Keratinocyte (primary cell): ENCODE measurements around the gene SEPTIN14. TPM values are rescaled to one million over a fixed set of nuclear protein-coding genes. Genes with fewer than 3 reads are reported as not detected.

Experiments used
- DNase-seq: peaks from one replicate; pipeline ENCODE4 v3.0.0-alpha.2; 2011; ENCODE audit warnings: low read depth, missing footprints, low spot score
- FAIRE-seq: peaks from 2 replicates; lab custom pipeline; 2011; peaks lifted over from hg19 to GRCh38; lab: Jason Lieb, UNC
- H2AFZ ChIP-seq: 2 replicates; pipeline ENCODE4 v1.6.0; 2012; ENCODE audit warnings: low read length, control low read depth, inconsistent platforms; ENCODE audit not compliant: control insufficient read depth
- H3K27ac ChIP-seq: 2 replicates; pipeline ENCODE4 v1.5.1; 2011; ENCODE audit warnings: low read length; ENCODE audit not compliant: control insufficient read depth, insufficient read depth
- H3K27me3 ChIP-seq: 3 replicates; pipeline ENCODE4 v1.6.0; 2011; ENCODE audit warnings: low read length; ENCODE audit not compliant: control insufficient read depth, insufficient read depth; ENCODE audit errors: extremely low read depth
- H3K36me3 ChIP-seq, 2 experiments: 2 replicates in 1 of 2; 3 replicates in 1 of 2; pipeline ENCODE4 v1.5.1; 2011; ENCODE audit warnings: low read length in 2 of 2, mild to moderate bottlenecking in 1 of 2; ENCODE audit not compliant: control insufficient read depth in 2 of 2, insufficient read depth in 2 of 2; ENCODE audit errors: extremely low read depth in 1 of 2
- H3K4me1 ChIP-seq: 3 replicates; pipeline ENCODE4 v1.5.1; 2011; ENCODE audit warnings: low read length; ENCODE audit not compliant: control insufficient read depth, insufficient read depth; ENCODE audit errors: extremely low read depth
- H3K4me2 ChIP-seq: 3 replicates; pipeline ENCODE4 v1.6.0; 2011; ENCODE audit warnings: low read depth, low read length; ENCODE audit not compliant: control insufficient read depth, insufficient read depth; ENCODE audit errors: extremely low read depth
- H3K4me3 ChIP-seq, 3 experiments: fragments of 200-600 bp in 1 of 3; sonication (generic) in 1 of 3; 2 replicates in 2 of 3; 3 replicates in 1 of 3; pipeline ENCODE4 v1.5.1; 2011 to 2016; ENCODE audit warnings: low read length in 3 of 3, mild to moderate bottlenecking in 3 of 3, control low read depth in 2 of 3, inconsistent platforms in 1 of 3, low read depth in 1 of 3, mixed read lengths in 1 of 3, mixed run types in 1 of 3, moderate library complexity in 1 of 3; ENCODE audit not compliant: control insufficient read depth in 2 of 3, insufficient read depth in 2 of 3; ENCODE audit errors: extremely low read depth in 1 of 3
- H3K79me2 ChIP-seq: 2 replicates; pipeline ENCODE4 v1.6.0; 2012; ENCODE audit warnings: low read length; ENCODE audit not compliant: control insufficient read depth, insufficient read depth
- H3K9ac ChIP-seq: 3 replicates; pipeline ENCODE4 v1.6.0; 2011; ENCODE audit warnings: low read length; ENCODE audit not compliant: control insufficient read depth, insufficient read depth; ENCODE audit errors: extremely low read depth
- H3K9me1 ChIP-seq: 3 replicates; pipeline ENCODE4 v1.6.0; 2011; ENCODE audit warnings: low read length; ENCODE audit not compliant: control insufficient read depth, insufficient read depth; ENCODE audit errors: extremely low read depth
- H3K9me3 ChIP-seq: 2 replicates; pipeline ENCODE4 v1.5.1; 2012; ENCODE audit warnings: low read depth, low read length; ENCODE audit not compliant: control insufficient read depth
- H4K20me1 ChIP-seq: 3 replicates; pipeline ENCODE4 v1.6.0; 2011; ENCODE audit warnings: low read length; ENCODE audit not compliant: control insufficient read depth, insufficient read depth; ENCODE audit errors: extremely low read depth
- CTCF ChIP-seq, 3 experiments: IDR thresholded peaks in 1 of 3; conservative IDR thresholded peaks in 1 of 3; optimal IDR thresholded peaks in 1 of 3; 2 replicates in 2 of 3; 3 replicates in 1 of 3; pipeline versions ENCODE3 to v1.5.1; 2011; ENCODE audit warnings: low read length in 3 of 3, mild to moderate bottlenecking in 3 of 3, moderate library complexity in 2 of 3, control low read depth in 1 of 3, inconsistent platforms in 1 of 3; ENCODE audit not compliant: insufficient read depth in 2 of 3; ENCODE audit errors: extremely low read depth in 1 of 3
- EZH2 ChIP-seq: IDR thresholded peaks from one replicate; pipeline ENCODE4 v1.6.1; 2012; ENCODE audit warnings: inconsistent platforms, mild to moderate bottlenecking, low read length, moderate library complexity
- dilution Hi-C: fragments of 300-500 bp; cut with MboI; formaldehyde crosslinking; loops from one replicate; pipeline ENCODE4 v1.7.0; 2020; ENCODE audit warnings: low sequenced_read_pairs; ENCODE audit not compliant: extremely low pct_ligation_motif_present
- polyA plus RNA-seq, 5 experiments: library from polyadenylated mRNA; depleted of rRNA in 3 of 5; stranded (reverse) in 3 of 5; stranded (forward) in 1 of 5; unstranded in 1 of 5; fragments of >200 nt; gene quantifications; 1 replicate in 1 of 5; 2 replicates in 3 of 5; 3 replicates in 1 of 5; pipeline versions ENCODE4 v1.2.1 to v1.2.3, GENCODE V29; 2011 to 2012; ENCODE audit warnings: missing spikeins in 2 of 5, low read depth in 1 of 5, low replicate concordance in 1 of 5

Gene SEPTIN14
- polyA plus RNA-seq, 1 donor (not counting 4 experiments of a cell fraction or from before 2014, with no cell fraction given), result not detected

- Histone ChIP-seq H4K20me1 (no peaks in the 10 kb centered on the region), H3K79me2 (no peaks in the 10 kb centered on the region), H3K27ac (no peak overlapping the region), H3K4me2 (no peak overlapping the region), H3K27me3 (no peaks in the 10 kb centered on the region), H3K9ac (no peak overlapping the region), H3K4me1 (no peaks in the 10 kb centered on the region), H3K9me3 (no peaks in the 10 kb centered on the region), H3K4me3 (no peak overlapping the region), H3K36me3 (no peaks in the 10 kb centered on the region), H2AFZ (no peak overlapping the region), H3K9me1 (no peaks in the 10 kb centered on the region)
- dilution Hi-C loops, result no loop called here
- FAIRE-seq (no peak), DNase-seq (no peak)
- no peak for TF ChIP-seq CTCF (optimal IDR thresholded peaks at IDR 0.05 in 1 of 3, IDR thresholded peaks at IDR 0.05 in 1 of 3, conservative IDR thresholded peaks at IDR 0.05 in 1 of 3; ENCODE audit: extremely low read depth in 1 of 3, insufficient read depth in 2 of 3, low read length in 3 of 3)
- no peak for TF ChIP-seq EZH2
These were observed 70.5 kb downstream of the SEPTIN14 start for GRCh38 chr7:55792048-55792447.

DNA sequence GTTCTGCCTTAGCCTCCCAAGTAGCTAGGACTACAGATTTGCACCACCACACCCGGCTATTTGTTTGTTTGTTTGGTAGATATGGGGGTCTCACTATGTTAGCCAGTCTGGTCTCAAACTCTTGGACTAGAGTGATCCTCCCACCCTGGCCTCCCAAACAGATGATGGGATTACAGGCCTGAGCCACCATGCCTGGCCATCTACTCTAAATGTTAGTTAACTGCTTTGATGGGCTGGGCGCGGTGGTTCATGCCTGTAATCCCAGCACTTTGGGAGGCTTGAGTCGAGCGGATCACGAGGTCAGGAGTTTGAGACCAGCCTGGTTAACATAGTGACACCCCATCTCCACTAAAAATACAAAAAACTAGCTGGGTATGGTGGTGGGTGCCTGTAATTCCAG is 74.8 kb downstream of the SEPTIN14 start:
- dilution Hi-C loops, result no loop called here
- Histone ChIP-seq H2AFZ (no peak overlapping the region), H3K36me3 (no peaks in the 10 kb centered on the region), H3K79me2 (no peaks in the 10 kb centered on the region), H3K4me3 (no peak overlapping the region), H3K4me1 (no peaks in the 10 kb centered on the region), H3K9ac (no peak overlapping the region), H3K4me2 (no peak overlapping the region), H3K9me3 (no peaks in the 10 kb centered on the region), H3K27ac (no peak overlapping the region), H4K20me1 (no peaks in the 10 kb centered on the region), H3K9me1 (no peaks in the 10 kb centered on the region), H3K27me3 (no peaks in the 10 kb centered on the region)
- DNase-seq (no peak), FAIRE-seq (no peak)
- TF ChIP-seq EZH2 (no peak), CTCF (optimal IDR thresholded peaks at IDR 0.05 in 1 of 3, IDR thresholded peaks at IDR 0.05 in 1 of 3, conservative IDR thresholded peaks at IDR 0.05 in 1 of 3; ENCODE audit: extremely low read depth in 1 of 3, insufficient read depth in 2 of 3, low read length in 3 of 3) (no peak)
